ENCODE measurements around the gene NPAS3. TPM values are rescaled to one million over a fixed set of nuclear protein-coding genes. Genes with fewer than 3 reads are reported as not detected.

The NPAS3 gene
- total RNA-seq, 1 experiment from 2014 or later = not detected

DNA sequence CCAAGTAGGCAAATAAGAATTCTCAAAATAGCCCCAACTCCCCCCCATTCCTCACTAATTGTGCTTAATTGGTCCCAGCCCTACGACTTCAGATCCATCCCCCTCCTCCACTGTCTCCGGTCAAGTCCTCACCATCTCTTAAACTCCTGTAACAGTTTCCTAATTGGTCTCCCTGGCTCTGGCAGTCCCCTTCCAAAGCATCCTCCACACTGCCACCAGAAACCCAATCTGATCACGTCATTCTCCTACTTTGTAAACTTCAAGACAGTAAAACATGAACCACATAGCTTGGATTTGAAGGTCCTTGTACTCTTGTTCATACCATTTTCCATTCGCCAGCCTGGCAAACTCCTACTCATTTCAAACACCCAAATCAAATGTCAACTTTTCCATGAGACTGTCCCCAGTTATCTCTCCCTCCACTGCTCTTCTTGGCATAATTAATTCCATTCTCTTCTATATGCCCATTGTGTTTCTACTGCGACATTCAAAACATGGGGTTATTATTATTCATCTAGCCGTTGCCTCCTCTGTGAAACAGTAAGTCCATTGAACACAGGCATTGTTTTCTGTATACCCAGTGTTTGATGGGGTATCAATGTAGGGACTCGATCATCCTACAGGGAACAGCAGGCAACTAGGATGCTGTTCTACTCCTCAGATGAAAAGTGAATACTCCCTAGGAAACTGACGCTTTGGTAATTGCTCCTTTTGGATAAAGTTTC is 907.6 kb downstream of the NPAS3 start:
- Histone ChIP-seq H3K9me2 (ENCODE audit: insufficient read depth) (no peaks in the 10 kb centered on the region), H3K27ac (no peak overlapping the region), H3K79me2 (ENCODE audit: low read depth) (no peaks in the 10 kb centered on the region), H3K4me3 (no peak overlapping the region), H3K36me3 (ENCODE audit: low read depth) (no peaks in the 10 kb centered on the region), H3K4me1 (replicated peaks; ENCODE audit: insufficient read depth) (peaks cover 18% of the 10 kb centered on the region), H2AFZ (no peak overlapping the region), H3K4me2 (no peak overlapping the region), H3K9me3 (ENCODE audit: insufficient read depth, low read depth) (no peaks in the 10 kb centered on the region), H3K27me3 (ENCODE audit: insufficient read depth, low read depth) (no peaks in the 10 kb centered on the region), H4K20me1 (ENCODE audit: insufficient read depth) (no peaks in the 10 kb centered on the region), H3F3A (ENCODE audit: insufficient read depth, low read depth) (no peaks in the 10 kb centered on the region; the same call in 1 of the 2 replicates)
- no peak for DNase-seq
- POLR2A ChIA-PET (ENCODE audit: unreplicated experiment) = no interaction called here
- BruUV-seq (replicated peaks) = no TSS peak
- CTCF ChIA-PET = no interaction called here
- intact Hi-C loops (cut with micrococcal nuclease; ENCODE audit: unreplicated experiment) = loop anchor here (5.0 kb wide), 2 partner anchors 206 to 456 kb away; no protein-coding TSS in a partner anchor
- no peak for TF ChIP-seq EZH2 (IDR thresholded peaks at IDR 0.05; ENCODE audit: low read depth)
- TF ChIP-seq, protein P1, sequence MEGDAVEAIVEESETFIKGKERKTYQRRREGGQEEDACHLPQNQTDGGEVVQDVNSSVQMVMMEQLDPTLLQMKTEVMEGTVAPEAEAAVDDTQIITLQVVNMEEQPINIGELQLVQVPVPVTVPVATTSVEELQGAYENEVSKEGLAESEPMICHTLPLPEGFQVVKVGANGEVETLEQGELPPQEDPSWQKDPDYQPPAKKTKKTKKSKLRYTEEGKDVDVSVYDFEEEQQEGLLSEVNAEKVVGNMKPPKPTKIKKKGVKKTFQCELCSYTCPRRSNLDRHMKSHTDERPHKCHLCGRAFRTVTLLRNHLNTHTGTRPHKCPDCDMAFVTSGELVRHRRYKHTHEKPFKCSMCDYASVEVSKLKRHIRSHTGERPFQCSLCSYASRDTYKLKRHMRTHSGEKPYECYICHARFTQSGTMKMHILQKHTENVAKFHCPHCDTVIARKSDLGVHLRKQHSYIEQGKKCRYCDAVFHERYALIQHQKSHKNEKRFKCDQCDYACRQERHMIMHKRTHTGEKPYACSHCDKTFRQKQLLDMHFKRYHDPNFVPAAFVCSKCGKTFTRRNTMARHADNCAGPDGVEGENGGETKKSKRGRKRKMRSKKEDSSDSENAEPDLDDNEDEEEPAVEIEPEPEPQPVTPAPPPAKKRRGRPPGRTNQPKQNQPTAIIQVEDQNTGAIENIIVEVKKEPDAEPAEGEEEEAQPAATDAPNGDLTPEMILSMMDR (conservative IDR thresholded peaks at IDR 0.05) = no peak

DNA sequence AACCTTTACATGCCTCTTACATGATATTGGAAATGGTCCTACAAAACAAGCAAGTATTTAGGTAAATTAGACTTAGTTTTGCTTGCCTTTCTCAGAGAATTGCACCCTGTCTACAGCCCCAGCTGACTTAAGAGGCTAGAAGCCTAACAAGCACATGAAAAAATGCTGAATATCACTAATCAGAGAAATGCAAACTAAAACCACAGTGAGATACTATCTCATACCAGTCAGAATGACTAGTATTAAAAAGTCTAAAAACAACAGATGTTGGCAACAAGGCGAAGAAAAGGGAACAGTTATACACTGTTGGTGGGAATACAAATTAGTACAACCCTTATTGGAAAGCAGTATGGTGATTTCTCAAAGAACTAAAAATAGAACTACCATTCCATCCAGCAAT is 908.4 kb downstream of the NPAS3 start:
- H2AFZ ChIP-seq = no peak overlapping the region
- H3K36me3 ChIP-seq (ENCODE audit: low read depth) = no peaks in the 10 kb centered on the region
- H3K4me3 ChIP-seq = no peak overlapping the region
- CTCF ChIA-PET = no interaction called here
- no peaks in the 10 kb centered on the region for H3K27me3 ChIP-seq (ENCODE audit: insufficient read depth, low read depth)
- intact Hi-C loops (cut with micrococcal nuclease; ENCODE audit: unreplicated experiment) = loop anchor here (5.0 kb wide), 2 partner anchors 205 to 455 kb away; no protein-coding TSS in a partner anchor
- H3K4me1 ChIP-seq (replicated peaks; ENCODE audit: insufficient read depth) = peaks cover 11% of the 10 kb centered on the region
- H3K27ac ChIP-seq = no peak overlapping the region
- no peak for DNase-seq
- H3K4me2 ChIP-seq = no peak overlapping the region
- no TSS peak for BruUV-seq (replicated peaks)
- H3K9me3 ChIP-seq (ENCODE audit: insufficient read depth, low read depth) = no peaks in the 10 kb centered on the region
- POLR2A ChIA-PET (ENCODE audit: unreplicated experiment) = no interaction called here
- no peaks in the 10 kb centered on the region; the same call in 1 of the 2 replicates for H3F3A ChIP-seq (ENCODE audit: insufficient read depth, low read depth)
- no peaks in the 10 kb centered on the region for H4K20me1 ChIP-seq (ENCODE audit: insufficient read depth)
- H3K9me2 ChIP-seq (ENCODE audit: insufficient read depth) = no peaks in the 10 kb centered on the region
- no peak for TF ChIP-seq EZH2 (IDR thresholded peaks at IDR 0.05; ENCODE audit: low read depth)
- TF ChIP-seq, protein P1 (conservative IDR thresholded peaks at IDR 0.05) = no peak
- H3K79me2 ChIP-seq (ENCODE audit: low read depth) = no peaks in the 10 kb centered on the region

DNA sequence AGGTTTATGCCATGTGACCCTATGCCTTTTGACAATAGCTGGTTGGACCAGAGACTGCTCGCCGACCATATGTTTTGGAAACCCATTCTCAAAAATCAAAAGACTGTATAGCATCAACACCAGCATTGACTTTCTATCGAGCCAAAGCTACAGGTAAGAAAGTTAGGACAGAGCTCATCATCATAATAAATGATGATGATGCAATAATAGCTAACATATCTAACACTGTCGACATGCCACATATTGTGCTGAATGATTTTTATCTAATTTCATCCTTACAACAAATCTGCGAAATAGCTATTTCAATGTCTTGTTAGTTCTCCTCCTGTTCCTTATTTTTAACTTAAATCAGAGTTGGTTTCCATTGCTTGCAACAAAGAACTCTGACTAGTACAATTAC is 909.3 kb downstream of the NPAS3 start:
- no peaks in the 10 kb centered on the region for H3F3A ChIP-seq (ENCODE audit: insufficient read depth, low read depth)
- DNase-seq = no peak
- no peak overlapping the region for H2AFZ ChIP-seq
- H3K79me2 ChIP-seq (ENCODE audit: low read depth) = no peaks in the 10 kb centered on the region
- H3K27ac ChIP-seq = no peak overlapping the region
- H3K27me3 ChIP-seq (ENCODE audit: insufficient read depth, low read depth) = no peaks in the 10 kb centered on the region
- POLR2A ChIA-PET (ENCODE audit: unreplicated experiment) = interaction anchor here (0.6 to 0.8 kb wide), 2 partner anchors 204 to 250 kb away, joined by 3 to 7 read pairs; no protein-coding TSS in a partner anchor
- H3K36me3 ChIP-seq (ENCODE audit: low read depth) = no peaks in the 10 kb centered on the region
- no peaks in the 10 kb centered on the region for H3K9me3 ChIP-seq (ENCODE audit: insufficient read depth, low read depth)
- H3K4me2 ChIP-seq = no peak overlapping the region
- no peak overlapping the region for H3K4me3 ChIP-seq
- no peaks in the 10 kb centered on the region for H3K9me2 ChIP-seq (ENCODE audit: insufficient read depth)
- H3K4me1 ChIP-seq (replicated peaks; ENCODE audit: insufficient read depth) = peaks cover 1% of the 10 kb centered on the region
- BruUV-seq (replicated peaks) = no TSS peak
- no peak for TF ChIP-seq EZH2 (IDR thresholded peaks at IDR 0.05; ENCODE audit: low read depth)
- CTCF ChIA-PET = interaction anchor here (1.8 kb wide), 1 partner anchor 250 kb away, joined by 12 read pairs; no protein-coding TSS in a partner anchor
- intact Hi-C loops (cut with micrococcal nuclease; ENCODE audit: unreplicated experiment) = loop anchor here (2.0 to 5.0 kb wide), 3 partner anchors 204 to 454 kb away; no protein-coding TSS in a partner anchor
- H4K20me1 ChIP-seq (ENCODE audit: insufficient read depth) = no peaks in the 10 kb centered on the region
